Type B pancreatic cell (in vitro differentiated cells): Measurements from ENCODE around the gene SERTM1. TPM values are rescaled to one million over a fixed set of nuclear protein-coding genes. Genes with fewer than 3 reads are reported as not detected.

Source experiments
- DNase-seq: peaks from one replicate; pipeline ENCODE4 v3.0.0; 2021; ENCODE audit warnings: mixed read lengths; ENCODE audit not compliant: unreplicated experiment; ENCODE audit errors: extremely low spot score
- H3K27ac Mint-ChIP-seq: 2 replicates; pipeline ENCODE4 v1.8.0; 2021; ENCODE audit warnings: mild to moderate bottlenecking, mixed read lengths
- H3K27me3 Mint-ChIP-seq: 2 replicates; pipeline ENCODE4 v1.8.0; 2021; ENCODE audit warnings: mixed read lengths
- H3K36me3 Mint-ChIP-seq: 2 replicates; pipeline ENCODE4 v1.8.0; 2021; ENCODE audit warnings: mixed read lengths
- H3K4me1 Mint-ChIP-seq: one replicate; pipeline ENCODE4 v1.8.0; 2021; ENCODE audit warnings: mixed read lengths; ENCODE audit not compliant: unreplicated experiment
- H3K4me3 Mint-ChIP-seq: 2 replicates; pipeline ENCODE4 v1.8.0; 2021; ENCODE audit warnings: mild to moderate bottlenecking, mixed read lengths
- H3K9me3 Mint-ChIP-seq: 2 replicates; pipeline ENCODE4 v1.8.0; 2021; ENCODE audit warnings: mixed read lengths
- CTCF ChIP-seq: fragments of 200-600 bp; sonication (generic); conservative IDR thresholded peaks from 2 replicates; pipeline ENCODE4 v1.5.0; 2021; ENCODE audit warnings: antibody characterized with exemption, mild to moderate bottlenecking
- long read RNA-seq: library from polyadenylated mRNA; unstranded; transcript quantifications from one replicate; pipeline ENCODE4 v2.0.0, GENCODE V29; 2020
- total RNA-seq: library from RNA; stranded (reverse); gene quantifications from 2 replicates; pipeline ENCODE4 v1.2.1, GENCODE V29; 2021; ENCODE audit warnings: low replicate concordance

The SERTM1 gene
- total RNA-seq: 0.62 and 6.5 TPM in 2 replicates
- long read RNA-seq, partial matches to known transcripts: 0 of 2 reads
- long read RNA-seq, other reads (novel, unspliced or antisense): 0 of 2 reads

- peaks cover 9% of the 10 kb centered on the region for H3K4me1 Mint-ChIP-seq
- TF ChIP-seq CTCF: no peak
- H3K27me3 Mint-ChIP-seq: peaks cover 88% of the 10 kb centered on the region
- H3K4me3 Mint-ChIP-seq: peak within 1 kb of the TSS; percentile 88
- no peak within 1 kb of the TSS for H3K27ac Mint-ChIP-seq
- H3K36me3 Mint-ChIP-seq: no peaks in the 10 kb centered on the region
- no peaks in the 10 kb centered on the region for H3K9me3 Mint-ChIP-seq
- peak; percentile 76 for DNase-seq
Measured at GRCh38 chr13:36673838-36674326, at the start of gene SERTM1. SERTM1 (plus strand) TSS chr13:36674020; CDS start chr13:36695079, 21,059 bp downstream.

GRCh38 chr13:36628377-36629056 lies 45.3 kb upstream of the SERTM1 start:
- no peak overlapping the region for H3K4me3 Mint-ChIP-seq
- no peaks in the 10 kb centered on the region for H3K36me3 Mint-ChIP-seq
- TF ChIP-seq CTCF: no peak
- no peaks in the 10 kb centered on the region for H3K27me3 Mint-ChIP-seq
- peaks cover 6% of the 10 kb centered on the region for H3K4me1 Mint-ChIP-seq
- DNase-seq: no peak
- H3K9me3 Mint-ChIP-seq: no peaks in the 10 kb centered on the region
- H3K27ac Mint-ChIP-seq: no peak overlapping the region

GRCh38 chr13:36629057-36629385 lies 44.8 kb upstream of the SERTM1 start:
- H3K9me3 Mint-ChIP-seq: no peaks in the 10 kb centered on the region
- H3K27ac Mint-ChIP-seq: no peak overlapping the region
- H3K4me3 Mint-ChIP-seq: no peak overlapping the region
- peaks cover 1% of the 10 kb centered on the region for H3K27me3 Mint-ChIP-seq
- DNase-seq: no peak
- no peaks in the 10 kb centered on the region for H3K36me3 Mint-ChIP-seq
- no peak for TF ChIP-seq CTCF
- H3K4me1 Mint-ChIP-seq: peaks cover 6% of the 10 kb centered on the region

GRCh38 chr13:36630181-36630803 lies 43.5 kb upstream of the SERTM1 start:
- no peaks in the 10 kb centered on the region for H3K9me3 Mint-ChIP-seq
- H3K4me1 Mint-ChIP-seq: peaks cover 6% of the 10 kb centered on the region
- H3K27ac Mint-ChIP-seq: no peak overlapping the region
- no peak for DNase-seq
- no peak for TF ChIP-seq CTCF
- no peaks in the 10 kb centered on the region for H3K36me3 Mint-ChIP-seq
- no peak overlapping the region for H3K4me3 Mint-ChIP-seq
- H3K27me3 Mint-ChIP-seq: peaks cover 3% of the 10 kb centered on the region

GRCh38 chr13:36639610-36640009 lies 34.2 kb upstream of the SERTM1 start:
- Mint-ChIP-seq H3K4me3 (no peak overlapping the region), H3K27me3 (peaks cover 11% of the 10 kb centered on the region), H3K27ac (no peak overlapping the region), H3K36me3 (peaks cover 4% of the 10 kb centered on the region), H3K9me3 (peaks cover 6% of the 10 kb centered on the region), H3K4me1 (peaks cover 5% of the 10 kb centered on the region)
- no peak for DNase-seq
- no peak for TF ChIP-seq CTCF
